NT2/D1 (cell line): Measurements from ENCODE around the gene SLC66A2.

ENCODE experiments used
- YY1 ChIP-seq: IDR thresholded peaks from 2 replicates; pipeline ENCODE4 v1.6.1; 2011; ENCODE audit not compliant: insufficient read length, insufficient read depth
- ZNF274 ChIP-seq: IDR thresholded peaks from 2 replicates; pipeline ENCODE4 v1.6.1; 2011; ENCODE audit warnings: mild to moderate bottlenecking, low read depth, low read length

DNA sequence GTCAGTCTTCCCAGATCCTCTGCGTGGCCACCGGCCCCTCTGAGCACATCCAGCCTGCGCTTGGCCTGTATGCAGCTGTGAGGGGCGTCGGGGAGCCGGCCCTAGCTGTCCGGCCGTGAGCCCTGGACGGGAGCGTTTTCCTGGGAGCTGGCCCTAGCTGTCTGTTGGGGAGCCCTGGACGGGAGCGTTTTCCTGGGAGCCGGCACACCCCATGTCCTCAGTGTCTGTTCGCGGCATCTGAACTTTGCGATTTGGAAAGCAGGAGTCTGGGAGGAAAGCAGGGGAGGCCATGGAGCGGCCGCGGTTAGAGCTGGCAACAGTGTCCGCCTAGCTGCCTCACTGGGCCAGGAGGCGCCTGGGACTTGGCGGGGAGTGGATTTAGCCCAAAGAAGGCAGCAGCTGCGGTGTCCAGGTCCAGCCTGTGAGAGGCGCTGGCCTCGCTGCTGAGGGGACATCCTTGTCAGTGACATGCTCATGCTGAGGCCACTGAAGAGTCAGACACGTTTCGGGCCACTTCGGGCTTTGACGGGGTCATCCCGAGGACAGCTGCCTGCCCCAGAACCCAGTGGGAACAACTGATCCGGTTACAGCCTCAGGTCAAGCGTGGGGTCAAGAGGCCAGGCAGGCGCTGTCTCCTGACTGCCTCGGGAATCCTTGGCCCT lies 77.9 kb downstream of the SLC66A2 start:
- TF ChIP-seq YY1 (no peak), ZNF274 (no peak)
